Measurements from ENCODE around the gene SLC44A1.

The SLC44A1 gene

DNA sequence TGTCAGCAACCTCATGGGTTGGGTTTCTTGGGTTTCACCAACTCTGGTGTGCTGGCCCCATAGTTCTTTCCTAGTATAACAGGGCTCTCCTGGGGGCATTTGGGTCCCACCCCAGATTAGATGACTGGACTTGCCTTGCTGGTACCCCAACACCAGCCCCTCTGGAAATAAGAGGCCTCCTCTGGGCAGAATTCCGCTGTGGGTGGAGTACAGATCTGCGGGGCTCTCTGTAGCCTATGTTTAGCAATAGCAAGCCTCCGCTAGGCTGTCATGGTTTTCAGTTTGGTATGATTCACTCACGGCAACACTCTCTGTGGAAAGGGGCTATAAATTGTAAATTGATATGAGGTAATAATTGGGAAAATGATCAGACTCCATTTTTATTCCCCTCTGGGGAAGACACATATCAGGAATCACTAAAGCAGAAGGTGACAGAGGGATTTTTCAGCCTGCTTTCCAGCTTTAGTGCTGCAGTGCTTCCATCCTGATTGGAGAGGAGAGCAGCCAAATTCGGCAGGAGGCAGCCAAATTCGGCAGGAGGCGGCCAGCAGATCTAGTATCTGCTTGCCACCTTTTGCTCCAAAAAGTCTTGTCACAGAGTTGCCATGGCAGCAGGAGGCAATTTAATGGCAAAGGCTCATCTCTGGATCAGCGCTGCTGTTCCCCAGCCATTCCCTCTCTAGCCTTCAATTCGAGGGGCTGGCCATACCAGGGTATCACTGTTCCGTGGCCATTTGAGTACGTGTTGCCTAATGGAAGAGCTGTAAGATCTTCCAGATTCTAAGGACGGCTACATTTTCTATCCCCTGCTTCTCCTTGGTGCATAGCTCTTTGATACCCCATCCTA is 84.6 kb downstream of the SLC44A1 start:
- no peak for DNase-seq (ENCODE audit: low read depth)
- TF ChIP-seq, protein P1, sequence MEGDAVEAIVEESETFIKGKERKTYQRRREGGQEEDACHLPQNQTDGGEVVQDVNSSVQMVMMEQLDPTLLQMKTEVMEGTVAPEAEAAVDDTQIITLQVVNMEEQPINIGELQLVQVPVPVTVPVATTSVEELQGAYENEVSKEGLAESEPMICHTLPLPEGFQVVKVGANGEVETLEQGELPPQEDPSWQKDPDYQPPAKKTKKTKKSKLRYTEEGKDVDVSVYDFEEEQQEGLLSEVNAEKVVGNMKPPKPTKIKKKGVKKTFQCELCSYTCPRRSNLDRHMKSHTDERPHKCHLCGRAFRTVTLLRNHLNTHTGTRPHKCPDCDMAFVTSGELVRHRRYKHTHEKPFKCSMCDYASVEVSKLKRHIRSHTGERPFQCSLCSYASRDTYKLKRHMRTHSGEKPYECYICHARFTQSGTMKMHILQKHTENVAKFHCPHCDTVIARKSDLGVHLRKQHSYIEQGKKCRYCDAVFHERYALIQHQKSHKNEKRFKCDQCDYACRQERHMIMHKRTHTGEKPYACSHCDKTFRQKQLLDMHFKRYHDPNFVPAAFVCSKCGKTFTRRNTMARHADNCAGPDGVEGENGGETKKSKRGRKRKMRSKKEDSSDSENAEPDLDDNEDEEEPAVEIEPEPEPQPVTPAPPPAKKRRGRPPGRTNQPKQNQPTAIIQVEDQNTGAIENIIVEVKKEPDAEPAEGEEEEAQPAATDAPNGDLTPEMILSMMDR (IDR thresholded peaks at IDR 0.05; ENCODE audit: low read length, missing control alignments): no peak
- H3K4me3 ChIP-seq (replicated peaks; ENCODE audit: low read depth, low read length): no peak overlapping the region

DNA sequence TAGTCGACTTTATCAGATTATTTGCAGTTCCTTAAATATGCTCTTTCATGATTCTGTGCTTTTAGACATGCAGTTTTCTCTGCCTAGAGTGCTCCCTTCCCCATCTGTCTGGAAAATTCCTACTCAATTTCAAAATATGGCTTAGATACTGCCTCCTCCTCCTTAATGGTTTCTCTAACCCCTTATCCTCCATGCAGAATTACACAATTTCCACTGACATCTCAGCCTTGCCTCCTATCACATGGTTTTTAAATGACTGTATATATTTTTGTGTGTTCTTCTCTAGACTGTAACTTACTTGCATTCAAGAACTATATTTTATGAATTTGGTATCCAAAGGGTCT is 85.2 kb downstream of the SLC44A1 start:
- TF ChIP-seq, protein P1 (IDR thresholded peaks at IDR 0.05; ENCODE audit: low read length, missing control alignments): no peak
- peak; percentile 54 for DNase-seq (ENCODE audit: low read depth)
- H3K4me3 ChIP-seq (replicated peaks; ENCODE audit: low read depth, low read length): no peak overlapping the region

DNA sequence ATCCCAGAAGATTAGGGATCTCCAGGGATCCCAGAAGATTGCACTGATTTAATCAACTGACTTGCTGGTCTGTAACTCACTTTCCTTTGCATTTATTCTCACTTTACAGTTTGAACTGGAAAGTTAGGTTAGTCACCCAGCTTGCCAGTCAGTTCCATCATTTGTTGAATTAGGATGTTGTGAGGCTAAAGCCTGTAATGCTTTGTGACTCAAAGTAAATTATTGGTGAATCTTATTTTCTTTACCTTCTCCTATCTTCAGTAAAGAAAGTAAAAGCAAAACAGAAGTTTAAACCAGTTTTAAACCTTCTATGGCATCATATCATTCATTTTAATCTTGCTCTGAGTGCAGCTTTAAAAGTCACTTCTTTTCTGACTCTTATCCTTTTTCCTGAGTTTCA is 85.8 kb downstream of the SLC44A1 start:
- no peak overlapping the region for H3K4me3 ChIP-seq (replicated peaks; ENCODE audit: low read depth, low read length)
- DNase-seq (ENCODE audit: low read depth): no peak
- TF ChIP-seq, protein P1 (IDR thresholded peaks at IDR 0.05; ENCODE audit: low read length, missing control alignments): no peak

DNA sequence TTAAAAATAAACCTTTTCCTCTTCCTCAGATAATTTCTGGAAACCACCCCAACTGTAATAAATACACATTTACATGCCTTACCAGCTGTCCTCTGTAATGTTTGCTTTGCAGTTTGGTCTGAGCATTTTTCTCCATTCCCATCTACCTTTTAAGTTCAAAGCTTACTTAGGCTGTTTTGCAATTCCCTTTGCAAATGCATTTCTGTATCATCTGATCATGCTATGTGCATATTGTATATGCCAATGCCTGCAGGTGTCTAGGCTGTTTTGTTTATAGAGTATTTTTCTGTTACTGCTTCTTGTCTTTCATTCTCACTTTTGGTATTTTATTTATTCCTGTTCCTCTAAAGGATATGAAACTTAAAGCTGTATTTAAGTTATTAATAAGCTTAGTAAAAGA is 86.3 kb downstream of the SLC44A1 start:
- no peak for DNase-seq (ENCODE audit: low read depth)
- TF ChIP-seq, protein P1 (IDR thresholded peaks at IDR 0.05; ENCODE audit: low read length, missing control alignments): no peak
- no peak overlapping the region for H3K4me3 ChIP-seq (replicated peaks; ENCODE audit: low read depth, low read length)

DNA sequence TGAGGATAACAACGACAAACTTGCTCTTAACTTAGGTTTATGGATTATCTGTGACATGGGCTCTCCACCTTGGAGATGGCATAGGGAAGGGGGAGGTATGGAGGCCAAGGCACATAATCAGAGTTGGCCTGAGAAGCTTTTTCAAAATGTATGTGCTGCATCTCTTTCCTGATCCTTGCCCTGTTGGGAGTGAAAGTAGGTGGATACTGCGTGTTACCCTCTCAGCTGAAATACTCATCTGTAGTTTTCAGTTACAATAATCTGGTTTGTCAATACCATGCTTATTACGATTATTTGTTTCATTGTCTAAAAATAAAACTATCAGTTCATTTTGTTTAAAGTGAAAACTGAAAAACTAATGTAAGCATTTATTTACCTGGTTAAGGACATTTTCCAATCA is 86.7 kb downstream of the SLC44A1 start:
- no peak overlapping the region for H3K4me3 ChIP-seq (replicated peaks; ENCODE audit: low read depth, low read length)
- DNase-seq (ENCODE audit: low read depth): no peak
- TF ChIP-seq, protein P1 (IDR thresholded peaks at IDR 0.05; ENCODE audit: low read length, missing control alignments): no peak

DNA sequence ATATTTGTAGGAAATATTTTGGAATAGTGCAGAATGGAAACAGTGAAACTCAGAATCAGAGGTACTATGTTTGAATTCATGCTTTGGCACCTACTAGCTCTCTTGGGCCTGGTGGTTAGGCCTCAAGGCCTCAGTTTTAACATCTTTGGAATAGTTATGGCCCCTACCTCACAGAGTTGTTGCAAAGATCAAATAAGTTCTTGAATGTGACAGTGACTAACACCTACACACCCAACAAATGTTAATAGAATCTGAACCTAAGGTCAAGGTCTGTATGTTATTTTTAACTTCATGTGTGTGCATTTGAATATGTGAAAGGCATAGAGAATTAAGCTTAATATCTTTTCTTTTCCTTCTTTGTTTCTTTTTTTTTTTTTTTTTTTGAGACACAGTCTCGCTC is 87.3 kb downstream of the SLC44A1 start:
- TF ChIP-seq, protein P1 (IDR thresholded peaks at IDR 0.05; ENCODE audit: low read length, missing control alignments): no peak
- DNase-seq (ENCODE audit: low read depth): no peak
- H3K4me3 ChIP-seq (replicated peaks; ENCODE audit: low read depth, low read length): no peak overlapping the region

DNA sequence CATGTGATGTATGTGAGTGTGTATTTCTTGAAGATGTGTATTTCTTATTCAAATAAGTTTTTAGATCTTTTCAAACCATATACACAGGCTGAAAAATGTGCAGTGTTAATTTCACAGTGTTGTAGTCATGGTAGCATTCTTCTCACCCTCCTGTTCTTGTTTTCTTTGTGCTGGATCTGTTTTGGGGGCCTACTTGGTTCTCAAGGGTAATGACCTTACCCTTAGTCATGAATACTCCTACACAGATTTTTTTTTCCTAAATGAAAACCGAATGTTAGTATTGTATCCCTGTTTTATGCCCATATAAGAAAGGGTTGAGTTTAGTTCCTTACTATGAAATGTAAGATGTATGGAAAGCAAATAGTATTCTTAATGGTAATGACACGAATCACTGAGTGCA is 88.0 kb downstream of the SLC44A1 start:
- DNase-seq (ENCODE audit: low read depth): peak; percentile 46
- TF ChIP-seq, protein P1 (IDR thresholded peaks at IDR 0.05; ENCODE audit: low read length, missing control alignments): no peak
- no peak overlapping the region for H3K4me3 ChIP-seq (replicated peaks; ENCODE audit: low read depth, low read length)

All from fibroblast of pulmonary artery (primary cell).